MCF 10A (cell line): Measurements from ENCODE around the gene BRD1. TPM values are rescaled to one million over a fixed set of nuclear protein-coding genes. Genes with fewer than 3 reads are reported as not detected.

Source experiments
- BruUV-seq: library from RNA; stranded (reverse); fragments of 400-500 nt; replicated peaks from 2 replicates; lab custom pipeline; 2021; lab: Mats Ljungman, UMichigan
- CTCF ChIA-PET: fragments of 300-600 bp; sonication (Branson Sonifier 250); formaldehyde crosslinking; extraction: SDS; loops from one replicate; lab custom pipeline; 2021; ENCODE audit warnings: antibody characterized with exemption, inconsistent platforms; lab: Yijun Ruan, JAX
- POLR2A ChIA-PET: fragments of 300-600, 350-650 bp; sonication (Branson Sonifier 250); formaldehyde crosslinking; extraction: SDS; loops from one replicate; lab custom pipeline; 2020; ENCODE audit warnings: antibody characterized with exemption, inconsistent platforms; lab: Yijun Ruan, JAX
- DNase-seq: peaks from one replicate; pipeline ENCODE4 v3.0.0-alpha.2; 2018; ENCODE audit not compliant: unreplicated experiment
- H3K27ac Mint-ChIP-seq: one replicate; pipeline ENCODE4 v1.8.0; 2022; ENCODE audit warnings: mild to moderate bottlenecking, low read depth, mixed read lengths; ENCODE audit not compliant: unreplicated experiment
- H3K27me3 Mint-ChIP-seq: one replicate; pipeline ENCODE4 v1.8.0; 2022; ENCODE audit warnings: mixed read lengths; ENCODE audit not compliant: insufficient read depth, unreplicated experiment
- H3K36me3 Mint-ChIP-seq: one replicate; pipeline ENCODE4 v1.8.0; 2022; ENCODE audit warnings: mild to moderate bottlenecking, moderate library complexity, mixed read lengths; ENCODE audit not compliant: insufficient read depth, unreplicated experiment
- H3K4me1 Mint-ChIP-seq: one replicate; pipeline ENCODE4 v1.8.0; 2022; ENCODE audit warnings: mixed read lengths; ENCODE audit not compliant: insufficient read depth, unreplicated experiment
- H3K4me3 Mint-ChIP-seq: one replicate; pipeline ENCODE4 v1.8.0; 2022; ENCODE audit warnings: mild to moderate bottlenecking, moderate library complexity, mixed read lengths; ENCODE audit not compliant: unreplicated experiment
- H3K9me3 Mint-ChIP-seq: one replicate; pipeline ENCODE4 v1.8.0; 2022; ENCODE audit warnings: mixed read lengths; ENCODE audit not compliant: unreplicated experiment
- CTCF ChIP-seq: fragments of 200-600 bp; IDR thresholded peaks from one replicate; pipeline ENCODE4 v1.8.0; 2022; ENCODE audit warnings: antibody characterized with exemption, mild to moderate bottlenecking; ENCODE audit not compliant: unreplicated experiment
- intact Hi-C: fragments of 100-400 bp; cut with micrococcal nuclease; formaldehyde crosslinking; loops from 2 replicates; pipeline ENCODE4 v1.14.1; 2022
- total RNA-seq: library from RNA; stranded (reverse); gene quantifications from 2 replicates; pipeline ENCODE4 v1.2.3, GENCODE V29; 2022

The BRD1 gene
- total RNA-seq, 1 experiment from 2014 or later, result 48.1 TPM

- BruUV-seq, result no TSS peak
- DNase-seq, result no peak
- Mint-ChIP-seq H3K9me3 (peaks cover 24% of the 10 kb centered on the region), H3K27me3 (no peaks in the 10 kb centered on the region), H3K27ac (no peak overlapping the region), H3K36me3 (no peaks in the 10 kb centered on the region), H3K4me1 (no peaks in the 10 kb centered on the region), H3K4me3 (no peak overlapping the region)
- ChIA-PET CTCF (no interaction called here), POLR2A (no interaction called here)
- intact Hi-C loops, result no loop called here
- TF ChIP-seq CTCF, result no peak
These were observed 77.7 kb downstream of the BRD1 start for GRCh38 chr22:49749885-49750510.

- Mint-ChIP-seq H3K4me3 (no peak overlapping the region), H3K36me3 (no peaks in the 10 kb centered on the region), H3K9me3 (peaks cover 24% of the 10 kb centered on the region), H3K27ac (no peak overlapping the region), H3K4me1 (no peaks in the 10 kb centered on the region), H3K27me3 (no peaks in the 10 kb centered on the region)
- intact Hi-C loops, result no loop called here
- POLR2A ChIA-PET, result no interaction called here
- no peak for DNase-seq
- CTCF ChIA-PET, result no interaction called here
- TF ChIP-seq CTCF, result no peak
- BruUV-seq, result no TSS peak
These were observed 78.4 kb downstream of the BRD1 start for GRCh38 chr22:49749227-49749626.

- no TSS peak for BruUV-seq
- ChIA-PET CTCF (interaction anchor here (0.6 kb wide), 1 partner anchor 188 kb away, joined by 4 read pairs; no protein-coding TSS in a partner anchor), POLR2A (no interaction called here)
These were observed 79.2 kb downstream of the BRD1 start for GRCh38 chr22:49748514-49748913.

GRCh38 chr22:49747716-49748115 lies 80.0 kb downstream of the BRD1 start:
- intact Hi-C loops, result no loop called here
- no TSS peak for BruUV-seq
- no peak overlapping the region for H3K4me3 Mint-ChIP-seq
- CTCF ChIA-PET, result interaction anchor here (0.6 kb wide), 1 partner anchor 483 kb away, joined by 3 read pairs; no protein-coding TSS in a partner anchor
- no peak overlapping the region for H3K27ac Mint-ChIP-seq
- H3K4me1 Mint-ChIP-seq, result no peaks in the 10 kb centered on the region
- POLR2A ChIA-PET, result no interaction called here
- peaks cover 24% of the 10 kb centered on the region for H3K9me3 Mint-ChIP-seq
- no peaks in the 10 kb centered on the region for H3K27me3 Mint-ChIP-seq
- no peak for TF ChIP-seq CTCF
- H3K36me3 Mint-ChIP-seq, result no peaks in the 10 kb centered on the region
- DNase-seq, result no peak

More at GRCh38 chr22:49748514-49748913, 79.2 kb downstream of the BRD1 start:
- H3K36me3 Mint-ChIP-seq, result no peaks in the 10 kb centered on the region
- intact Hi-C loops, result no loop called here
- TF ChIP-seq CTCF, result no peak
- H3K4me1 Mint-ChIP-seq, result no peaks in the 10 kb centered on the region
- H3K27me3 Mint-ChIP-seq, result no peaks in the 10 kb centered on the region
- no peak overlapping the region for H3K4me3 Mint-ChIP-seq
- no peak overlapping the region for H3K27ac Mint-ChIP-seq
- DNase-seq, result no peak
- peaks cover 24% of the 10 kb centered on the region for H3K9me3 Mint-ChIP-seq
